Esophagus squamous epithelium (tissue), 5 donors: ENCODE results near the gene STK24. TPM values are rescaled to one million over a fixed set of nuclear protein-coding genes. Genes with fewer than 3 reads are reported as not detected.
"Not testable (repeated sequence)": the region's sequence is repeated elsewhere in the genome, so short reads cannot be mapped to it uniquely, and the experiment has no call there.

Source experiments
- DNase-seq: peaks from one replicate; lab custom pipeline; 2025; lab: John Stamatoyannopoulos, UW
- H3K27ac ChIP-seq, 4 donors: fragments of 200-600 bp; sonication (generic); one replicate each; pipeline ENCODE4 v1.5.1; 2016 to 2019; ENCODE audit warnings: mild to moderate bottlenecking in 1 of 4
- H3K27me3 ChIP-seq, 4 donors: fragments of 200-600 bp; sonication (generic); 1 replicate in 3 of 4; 2 replicates in 1 of 4; pipeline versions ENCODE4 v1.5.1 to v1.6.0; 2017 to 2021; ENCODE audit warnings: antibody characterized with exemption in 1 of 4
- H3K36me3 ChIP-seq, 3 donors: fragments of 200-600 bp; sonication (generic); one replicate each; pipeline ENCODE4 v1.5.1; 2016 to 2019
- H3K4me1 ChIP-seq, 3 donors: fragments of 200-600 bp; sonication (generic); one replicate each; pipeline ENCODE4 v1.5.1; 2017 to 2019
- H3K4me3 ChIP-seq, 4 donors: fragments of 200-600 bp; sonication (generic); 1 replicate in 3 of 4; 2 replicates in 1 of 4; pipeline ENCODE4 v1.5.1; 2016 to 2019; ENCODE audit warnings: mild to moderate bottlenecking in 2 of 4, moderate library complexity in 1 of 4
- H3K9me3 ChIP-seq, 3 donors: fragments of 200-600 bp; sonication (generic); one replicate each; pipeline ENCODE4 v1.5.1; 2016 to 2019
- POLR2A ChIP-seq, 4 donors: fragments of 450-650 bp; IDR thresholded peaks; one replicate each; pipeline ENCODE4 v1.6.1; 2017; ENCODE audit warnings: antibody characterized with exemption in 4 of 4, mild to moderate bottlenecking in 4 of 4, moderate library complexity in 3 of 4
- WGBS, 2 donors: methylation state at CpG; one replicate each; pipeline ENCODE4 v1.1.5; 2018; 5-methylcytosine and 5-hydroxymethylcytosine counted together
- intact Hi-C: fragments of 100-400 bp; cut with DNase I; formaldehyde crosslinking; loops from one replicate; pipeline ENCODE4 v1.15.0; 2022
- total RNA-seq, 4 donors: library from RNA; depleted of rRNA; stranded (reverse); fragments of >200 nt; gene quantifications; one replicate each; pipeline ENCODE4 v1.1.0, GENCODE V29; 2016
- TF ChIP-seq, protein P1 (sequence below), 6 experiments: fragments of 450-650 bp in 4 of 6; fragments of 200-600 bp in 2 of 6; sonication (generic) in 2 of 6; IDR thresholded peaks; one replicate each; pipeline ENCODE4 v1.5.1; 2016 to 2019; ENCODE audit warnings: antibody characterized with exemption in 6 of 6, mild to moderate bottlenecking in 4 of 6, moderate library complexity in 4 of 6
- donor health status: DM: yes; HTN: yes; CAD: no.

The STK24 gene
- total RNA-seq, 4 donors from 2014 or later: 119 to 156 (median 130) TPM

DNA sequence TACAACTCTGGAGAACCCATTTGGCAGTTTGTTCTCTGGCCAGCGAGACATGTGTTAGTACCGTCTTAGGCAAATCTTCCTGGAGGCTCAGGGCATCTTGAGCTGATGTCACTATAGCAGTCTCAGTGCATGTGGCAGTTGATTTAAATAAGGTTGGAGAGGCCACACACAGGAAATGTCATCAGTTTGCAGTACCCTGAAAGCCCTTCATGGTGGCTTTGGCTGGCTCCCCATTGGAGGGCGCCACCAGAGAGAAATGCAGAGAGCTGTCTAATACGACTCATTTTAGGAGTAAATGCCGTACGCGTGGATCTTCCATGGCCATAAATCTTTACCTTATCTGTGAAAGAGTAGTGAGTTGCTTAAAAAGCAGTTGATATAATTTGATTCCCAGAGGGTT, 163.1 kb downstream of the STK24 start:
- H3K4me3 ChIP-seq: no peak overlapping the region
- no peak for TF ChIP-seq POLR2A (IDR thresholded peaks at IDR 0.05)
- TF ChIP-seq, protein P1, sequence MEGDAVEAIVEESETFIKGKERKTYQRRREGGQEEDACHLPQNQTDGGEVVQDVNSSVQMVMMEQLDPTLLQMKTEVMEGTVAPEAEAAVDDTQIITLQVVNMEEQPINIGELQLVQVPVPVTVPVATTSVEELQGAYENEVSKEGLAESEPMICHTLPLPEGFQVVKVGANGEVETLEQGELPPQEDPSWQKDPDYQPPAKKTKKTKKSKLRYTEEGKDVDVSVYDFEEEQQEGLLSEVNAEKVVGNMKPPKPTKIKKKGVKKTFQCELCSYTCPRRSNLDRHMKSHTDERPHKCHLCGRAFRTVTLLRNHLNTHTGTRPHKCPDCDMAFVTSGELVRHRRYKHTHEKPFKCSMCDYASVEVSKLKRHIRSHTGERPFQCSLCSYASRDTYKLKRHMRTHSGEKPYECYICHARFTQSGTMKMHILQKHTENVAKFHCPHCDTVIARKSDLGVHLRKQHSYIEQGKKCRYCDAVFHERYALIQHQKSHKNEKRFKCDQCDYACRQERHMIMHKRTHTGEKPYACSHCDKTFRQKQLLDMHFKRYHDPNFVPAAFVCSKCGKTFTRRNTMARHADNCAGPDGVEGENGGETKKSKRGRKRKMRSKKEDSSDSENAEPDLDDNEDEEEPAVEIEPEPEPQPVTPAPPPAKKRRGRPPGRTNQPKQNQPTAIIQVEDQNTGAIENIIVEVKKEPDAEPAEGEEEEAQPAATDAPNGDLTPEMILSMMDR (IDR thresholded peaks at IDR 0.05): no peak
- intact Hi-C loops: no loop called here
- WGBS, 2 donors: 92 to 95% methylated on average over 7 of the region's 7 CpGs
- peaks cover 5 to 28% (median 7%) of the 10 kb centered on the region in 3 donors for H3K4me1 ChIP-seq
- H3K36me3 ChIP-seq: no peaks in the 10 kb centered on the region
- DNase-seq: no peak
- H3K27me3 ChIP-seq: peaks cover 0 to 43% (median 0%) of the 10 kb centered on the region in 4 donors
- no peak overlapping the region for H3K27ac ChIP-seq
- H3K9me3 ChIP-seq: peaks cover 0 to 5% (median 0%) of the 10 kb centered on the region in 3 donors

DNA sequence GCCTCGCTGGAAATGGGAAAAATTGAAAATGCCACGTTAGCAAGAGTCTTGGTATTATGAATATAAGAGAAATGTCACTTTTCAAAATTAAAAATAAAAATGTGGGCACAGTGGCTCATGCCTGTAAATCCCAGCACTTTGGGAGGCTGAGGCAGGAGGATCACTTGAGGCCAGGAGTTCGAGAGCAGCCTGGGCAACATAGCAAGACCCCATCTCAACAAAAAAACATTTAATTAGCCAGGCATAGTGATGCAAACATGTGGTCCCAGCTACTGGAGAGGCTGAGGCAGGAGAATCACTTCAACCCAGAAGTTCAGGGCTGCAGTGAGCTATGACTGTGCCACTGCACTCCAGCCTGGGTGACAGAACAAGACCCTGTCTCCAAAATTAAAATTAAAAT, 163.6 kb downstream of the STK24 start:
- WGBS, 2 donors: 86 to 93% methylated on average over 3 of the region's 3 CpGs
- intact Hi-C loops, H3K27ac ChIP-seq: not testable (repeated sequence)

GRCh38 chr13:98411617-98412265, 165.2 kb downstream of the STK24 start:
- H3K27me3 ChIP-seq: peaks cover 0 to 29% (median 0%) of the 10 kb centered on the region in 4 donors
- H3K9me3 ChIP-seq: no peaks in the 10 kb centered on the region
- peak overlapping the region in 1 of 4 donors; percentile 5 for H3K4me3 ChIP-seq
- H3K36me3 ChIP-seq: no peaks in the 10 kb centered on the region
- WGBS, 2 donors: 70 to 73% methylated on average over 16 of the region's 16 CpGs
- DNase-seq: no peak
- TF ChIP-seq, protein P1 (IDR thresholded peaks at IDR 0.05): no peak
- TF ChIP-seq POLR2A (IDR thresholded peaks at IDR 0.05): no peak
- peaks cover 5 to 21% (median 5%) of the 10 kb centered on the region in 3 donors for H3K4me1 ChIP-seq
- peak overlapping the region in 1 of 4 donors; percentile 53 for H3K27ac ChIP-seq
- intact Hi-C loops: no loop called here

More for the DNA sequence above, 163.6 kb downstream of the STK24 start:
- not testable (repeated sequence) for H3K4me3 ChIP-seq, H3K9me3 ChIP-seq, H3K36me3 ChIP-seq, DNase-seq
- Histone ChIP-seq H3K27me3 (peaks cover 0 to 37% (median 0%) of the 10 kb centered on the region in 4 donors), H3K4me1 (peaks cover 5 to 28% (median 7%) of the 10 kb centered on the region in 3 donors)

DNA sequence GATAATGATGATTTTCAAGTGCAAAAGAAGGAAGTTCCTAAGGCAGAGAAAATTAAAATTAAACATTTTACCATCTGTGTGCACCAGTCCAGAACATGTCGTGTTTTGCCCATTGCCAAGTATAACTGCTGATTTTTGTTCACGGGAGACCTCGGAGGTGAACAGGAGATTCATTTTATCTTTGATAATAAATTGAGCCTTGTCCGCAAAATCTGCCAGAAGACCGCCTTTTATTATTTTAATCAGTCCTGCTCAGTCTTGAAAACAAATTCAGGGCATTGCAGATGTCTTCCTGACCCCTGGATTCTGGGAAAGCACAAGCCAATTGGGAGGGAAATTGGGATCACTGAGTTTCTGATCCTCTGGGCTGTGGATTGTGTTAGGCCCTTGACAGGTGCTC, 165.9 kb downstream of the STK24 start:
- Histone ChIP-seq H3K27me3 (peaks cover 0 to 29% (median 0%) of the 10 kb centered on the region in 4 donors), H3K9me3 (no peaks in the 10 kb centered on the region), H3K4me3 (no peak overlapping the region), H3K36me3 (no peaks in the 10 kb centered on the region), H3K27ac (no peak overlapping the region), H3K4me1 (peaks cover 3 to 16% (median 5%) of the 10 kb centered on the region in 3 donors)
- whole genome bisulfite sequencing, 2 donors: 80 to 90% methylated on average over 5 of the region's 5 CpGs
- TF ChIP-seq, protein P1 (IDR thresholded peaks at IDR 0.05): no peak
- no peak for TF ChIP-seq POLR2A (IDR thresholded peaks at IDR 0.05)
- DNase-seq: no peak
- intact Hi-C loops: no loop called here

GRCh38 chr13:98410612-98411011, 166.3 kb downstream of the STK24 start:
- peaks cover 0 to 29% (median 0%) of the 10 kb centered on the region in 4 donors for H3K27me3 ChIP-seq
- no peak overlapping the region for H3K4me3 ChIP-seq
- H3K27ac ChIP-seq: no peak overlapping the region
- no peak for TF ChIP-seq POLR2A (IDR thresholded peaks at IDR 0.05)
- TF ChIP-seq, protein P1 (IDR thresholded peaks at IDR 0.05): no peak
- H3K4me1 ChIP-seq: peaks cover under 1 to 12% (median under 1%) of the 10 kb centered on the region in 3 donors
- H3K36me3 ChIP-seq: no peaks in the 10 kb centered on the region
- no peak for DNase-seq
- 92 to 93% methylated on average over 11 of the region's 11 CpGs for WGBS, 2 donors
- intact Hi-C loops: no loop called here
- no peaks in the 10 kb centered on the region for H3K9me3 ChIP-seq
